A549 (cell line): ENCODE results near the gene CRMP1. TPM values are rescaled to one million over a fixed set of nuclear protein-coding genes. Genes with fewer than 3 reads are reported as not detected.

ENCODE experiments used
- ATAC-seq, 2 experiments: fragments of 200-7000 bp in 1 of 2; fragments of >200 bp in 1 of 2; cut with Nextera tagmentation in 1 of 2; cut with Tn5 transposase in 1 of 2; 3 replicates each; pipeline versions ENCODE4 v1.8.0 to v1.9.1; 2018 to 2020; ENCODE audit warnings: mild to moderate bottlenecking in 1 of 2, moderate library complexity in 1 of 2
- CTCF ChIA-PET: fragments of 300-600 bp; sonication (Branson Sonifier 250); formaldehyde crosslinking; extraction: SDS; loops from one replicate; lab custom pipeline; 2021; ENCODE audit warnings: antibody characterized with exemption, inconsistent platforms; lab: Yijun Ruan, JAX
- POLR2A ChIA-PET: fragments of 350-600 bp; formaldehyde crosslinking; extraction: SDS; loops from one replicate; lab custom pipeline; 2021; ENCODE audit warnings: antibody characterized with exemption, inconsistent platforms; lab: Yijun Ruan, JAX
- DNase-seq, 2 experiments: peaks; one replicate each; pipeline versions ENCODE4 v3.0.0 to v3.0.0-alpha.2; 2011 to 2016; ENCODE audit warnings: low read depth in 1 of 2, low spot score in 1 of 2
- FAIRE-seq: peaks from 2 replicates; lab custom pipeline; 2011; peaks lifted over from hg19 to GRCh38; lab: Jason Lieb, UNC
- H3K27ac ChIP-seq, 2 experiments: fragments of >200 bp; sonication (Bioruptor Twin); formaldehyde crosslinking; 3 replicates each; pipeline ENCODE4 v1.5.1; 2016 to 2017
- H3K4me1 ChIP-seq: fragments of >200 bp; sonication (Bioruptor Twin); formaldehyde crosslinking; 3 replicates; pipeline ENCODE4 v1.6.1; 2016
- H3K4me2 ChIP-seq: fragments of >200 bp; sonication (Bioruptor Twin); formaldehyde crosslinking; 3 replicates; pipeline ENCODE4 v1.6.1; 2016
- H3K4me3 ChIP-seq: fragments of >200 bp; sonication (Bioruptor Twin); formaldehyde crosslinking; 3 replicates; pipeline ENCODE4 v1.5.1; 2016
- H3K9me3 ChIP-seq: fragments of >200 bp; sonication (Bioruptor Twin); formaldehyde crosslinking; 3 replicates; pipeline ENCODE4 v1.6.1; 2016
- BHLHE40 ChIP-seq: IDR thresholded peaks from 2 replicates; pipeline ENCODE4 v1.6.1; 2012; ENCODE audit warnings: low read depth, low read length, inconsistent platforms
- CBX2 ChIP-seq: fragments of 200-600 bp; sonication (generic); IDR thresholded peaks from 2 replicates; pipeline ENCODE4 v1.6.1; 2016; ENCODE audit warnings: low read depth, mild to moderate bottlenecking, borderline replicate concordance
- ELK1 ChIP-seq: fragments of 150-350 bp; IDR thresholded peaks from 2 replicates; pipeline ENCODE4 v1.6.1; 2014; ENCODE audit warnings: low read depth, mild to moderate bottlenecking, low read length
- EP300 ChIP-seq, 2 experiments: fragments of >200 bp; sonication (Bioruptor Twin); formaldehyde crosslinking; IDR thresholded peaks; 2 replicates in 1 of 2; 3 replicates in 1 of 2; pipeline ENCODE4 v1.6.1; 2016 to 2017
- FOSL2 ChIP-seq, 2 experiments: fragments of 450-650 bp in 1 of 2; fragments of >200 bp in 1 of 2; sonication (Bioruptor Twin) in 1 of 2; formaldehyde crosslinking; IDR thresholded peaks; 2 replicates each; pipeline versions ENCODE4 v1.5.0 to v1.6.1; 2016 to 2020; ENCODE audit warnings: mild to moderate bottlenecking in 1 of 2, moderate library complexity in 1 of 2
- HDAC2 ChIP-seq: fragments of 200-600 bp; sonication (generic); IDR thresholded peaks from 2 replicates; pipeline ENCODE4 v1.6.1; 2016
- HOXB5 ChIP-seq: fragments of 250-450 bp; sonication (Bioruptor Pico); IDR thresholded peaks from 2 replicates; pipeline ENCODE4 v1.5.0; 2020; ENCODE audit warnings: mild to moderate bottlenecking, moderate library complexity
- JUN ChIP-seq, 2 experiments: fragments of >200 bp; sonication (Bioruptor Twin); formaldehyde crosslinking; IDR thresholded peaks; 2 replicates in 1 of 2; 3 replicates in 1 of 2; pipeline ENCODE4 v1.6.1; 2016 to 2017
- KDM1A ChIP-seq: fragments of 200-600 bp; sonication (generic); IDR thresholded peaks from 2 replicates; pipeline ENCODE4 v1.6.1; 2016; ENCODE audit warnings: low read depth, mild to moderate bottlenecking
- KDM5A ChIP-seq: fragments of 200-600 bp; sonication (generic); IDR thresholded peaks from 2 replicates; pipeline ENCODE4 v1.6.1; 2016; ENCODE audit warnings: antibody characterized with exemption, mild to moderate bottlenecking
- MAX ChIP-seq: IDR thresholded peaks from 2 replicates; pipeline ENCODE4 v1.6.1; 2012
- NFE2L2 ChIP-seq: fragments of 150-350 bp; conservative IDR thresholded peaks from 2 replicates; pipeline ENCODE4 v1.6.1; 2014; ENCODE audit warnings: low read length
- POLR2A ChIP-seq: IDR thresholded peaks from 2 replicates; pipeline ENCODE4 v1.6.1; 2012; ENCODE audit warnings: mild to moderate bottlenecking, low read length
- ZC3H11A ChIP-seq: fragments of 450-650 bp; IDR thresholded peaks from 2 replicates; pipeline ENCODE4 v1.6.1; 2014; ENCODE audit warnings: antibody characterized with exemption, mild to moderate bottlenecking
- WGBS: methylation state at CpG from one replicate; pipeline ENCODE4 v1.1.6; 2017; ENCODE audit errors: missing lambda C conversion rate; 5-methylcytosine and 5-hydroxymethylcytosine counted together
- polyA plus RNA-seq, 4 experiments: library from polyadenylated mRNA; depleted of rRNA in 3 of 4; stranded (reverse); fragments of >200 nt; fragmentation: RNase III in 1 of 4; extraction: RNeasy Plus Mini Kit Qiagen cat#74134 plus additional on column Dnase treatment in 1 of 4; gene quantifications; 2 replicates in 3 of 4; 3 replicates in 1 of 4; pipeline ENCODE4 v1.2.3, GENCODE V29; 2011 to 2017
- TF ChIP-seq, protein P1 (sequence below): fragments of 250-450 bp; sonication (Bioruptor Pico); IDR thresholded peaks from 2 replicates; pipeline ENCODE4 v1.5.0; 2020; ENCODE audit warnings: low read depth, mild to moderate bottlenecking, moderate library complexity
- TF ChIP-seq, protein P2 (sequence below): fragments of >200 bp; sonication (Bioruptor Twin); formaldehyde crosslinking; IDR thresholded peaks from 3 replicates; pipeline ENCODE4 v1.5.1; 2016

Gene CRMP1
- polyA plus RNA-seq, 2 of the 4 experiments (the other 2 are of a cell fraction): 0.74 to 0.80 TPM

DNA sequence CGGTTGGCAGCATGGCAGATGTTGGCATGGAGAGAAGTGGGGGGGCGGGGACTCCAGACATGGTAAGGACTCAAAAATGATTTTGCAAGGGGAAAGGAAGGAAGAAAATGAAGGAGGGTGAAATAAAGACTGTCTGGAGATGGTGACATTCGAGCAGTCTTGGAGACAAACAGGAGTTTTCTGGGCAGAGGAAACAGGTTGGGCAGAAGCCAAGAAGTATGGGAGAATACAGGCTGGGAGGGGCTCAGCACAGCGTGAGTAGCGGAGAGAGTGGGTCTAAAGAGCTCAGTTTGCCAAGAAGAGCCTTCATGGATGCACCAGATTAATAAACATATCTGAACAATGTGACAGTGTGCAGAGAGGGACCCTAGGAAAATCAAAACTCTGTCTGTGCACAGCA lies 13.3 kb upstream of the CRMP1 start:
- POLR2A ChIA-PET: no interaction called here
- ATAC-seq: no peak

DNA sequence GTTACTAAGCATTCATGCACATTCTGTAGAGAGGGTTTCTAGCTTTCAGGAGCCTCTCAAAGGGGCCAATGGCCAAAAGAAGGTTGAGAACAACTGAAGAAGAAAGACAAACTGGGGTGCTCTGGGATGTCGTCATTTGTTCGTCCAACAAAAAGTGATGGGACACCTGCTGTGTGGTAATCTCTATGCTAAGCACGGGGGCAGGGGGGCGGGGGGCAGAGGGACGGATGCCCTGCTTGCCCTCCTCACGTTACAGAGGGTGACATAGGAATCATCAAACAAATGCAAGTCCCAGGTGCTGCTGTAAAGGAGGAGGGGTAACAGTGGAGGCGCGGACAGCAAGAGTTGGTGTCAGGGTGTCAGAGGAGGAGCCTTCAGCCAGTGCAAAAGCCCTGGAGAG lies 12.8 kb upstream of the CRMP1 start:
- no peaks in the 10 kb centered on the region for H3K4me1 ChIP-seq
- TF ChIP-seq HOXB5 (CRISPR knock-in tag): no peak
- no peak for TF ChIP-seq BHLHE40
- no peak for TF ChIP-seq JUN (IDR thresholded peaks at IDR 0.05)
- TF ChIP-seq KDM5A: no peak
- no peak for TF ChIP-seq MAX
- TF ChIP-seq KDM1A: no peak
- H3K4me3 ChIP-seq: no peak overlapping the region
- DNase-seq (no peak), ATAC-seq (no peak), FAIRE-seq (no peak)
- no peak overlapping the region for H3K27ac ChIP-seq
- no peaks in the 10 kb centered on the region; the same call in 2 of the 3 replicates for H3K9me3 ChIP-seq
- CTCF ChIA-PET: no interaction called here
- 21% methylated on average over 7 of the region's 8 CpGs for WGBS
- POLR2A ChIA-PET: no interaction called here
- H3K4me2 ChIP-seq: no peak overlapping the region

More for the DNA sequence above, 13.3 kb upstream of the CRMP1 start:
- Histone ChIP-seq H3K27ac (no peak overlapping the region), H3K9me3 (no peaks in the 10 kb centered on the region; the same call in 2 of the 3 replicates), H3K4me2 (no peak overlapping the region), H3K4me1 (no peaks in the 10 kb centered on the region), H3K4me3 (no peak overlapping the region)
- FAIRE-seq (no peak), DNase-seq (no peak)
- CTCF ChIA-PET: no interaction called here
- WGBS: 3% methylated on average over 5 of the region's 5 CpGs
- TF ChIP-seq, protein P1, sequence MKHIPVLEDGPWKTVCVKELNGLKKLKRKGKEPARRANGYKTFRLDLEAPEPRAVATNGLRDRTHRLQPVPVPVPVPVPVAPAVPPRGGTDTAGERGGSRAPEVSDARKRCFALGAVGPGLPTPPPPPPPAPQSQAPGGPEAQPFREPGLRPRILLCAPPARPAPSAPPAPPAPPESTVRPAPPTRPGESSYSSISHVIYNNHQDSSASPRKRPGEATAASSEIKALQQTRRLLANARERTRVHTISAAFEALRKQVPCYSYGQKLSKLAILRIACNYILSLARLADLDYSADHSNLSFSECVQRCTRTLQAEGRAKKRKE (CRISPR knock-in tag): no peak
- no peak for TF ChIP-seq CBX2
- TF ChIP-seq, protein P2, sequence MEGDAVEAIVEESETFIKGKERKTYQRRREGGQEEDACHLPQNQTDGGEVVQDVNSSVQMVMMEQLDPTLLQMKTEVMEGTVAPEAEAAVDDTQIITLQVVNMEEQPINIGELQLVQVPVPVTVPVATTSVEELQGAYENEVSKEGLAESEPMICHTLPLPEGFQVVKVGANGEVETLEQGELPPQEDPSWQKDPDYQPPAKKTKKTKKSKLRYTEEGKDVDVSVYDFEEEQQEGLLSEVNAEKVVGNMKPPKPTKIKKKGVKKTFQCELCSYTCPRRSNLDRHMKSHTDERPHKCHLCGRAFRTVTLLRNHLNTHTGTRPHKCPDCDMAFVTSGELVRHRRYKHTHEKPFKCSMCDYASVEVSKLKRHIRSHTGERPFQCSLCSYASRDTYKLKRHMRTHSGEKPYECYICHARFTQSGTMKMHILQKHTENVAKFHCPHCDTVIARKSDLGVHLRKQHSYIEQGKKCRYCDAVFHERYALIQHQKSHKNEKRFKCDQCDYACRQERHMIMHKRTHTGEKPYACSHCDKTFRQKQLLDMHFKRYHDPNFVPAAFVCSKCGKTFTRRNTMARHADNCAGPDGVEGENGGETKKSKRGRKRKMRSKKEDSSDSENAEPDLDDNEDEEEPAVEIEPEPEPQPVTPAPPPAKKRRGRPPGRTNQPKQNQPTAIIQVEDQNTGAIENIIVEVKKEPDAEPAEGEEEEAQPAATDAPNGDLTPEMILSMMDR: no peak

GRCh38 chr4:5900844-5901243 lies 8.0 kb upstream of the CRMP1 start:
- ATAC-seq: no peak
- 30% methylated on average over 5 of the region's 5 CpGs for WGBS
- ChIA-PET POLR2A (no interaction called here), CTCF (no interaction called here)
- Histone ChIP-seq H3K4me3 (no peak overlapping the region), H3K9me3 (no peaks in the 10 kb centered on the region; the same call in 1 of the 3 replicates), H3K4me1 (no peaks in the 10 kb centered on the region), H3K4me2 (no peak overlapping the region), H3K27ac (no peak overlapping the region)
- TF ChIP-seq FOSL2 (IDR thresholded peaks at IDR 0.05): no peak
- no peak for TF ChIP-seq FOSL2 (CRISPR knock-in tag; IDR thresholded peaks at IDR 0.05)
- TF ChIP-seq NFE2L2: no peak
- TF ChIP-seq HOXB5 (CRISPR knock-in tag): no peak
- TF ChIP-seq ZC3H11A: no peak
- TF ChIP-seq MAX: no peak
- TF ChIP-seq POLR2A: no peak
- no peak for TF ChIP-seq BHLHE40
- no peak for DNase-seq
- no peak for FAIRE-seq

DNA sequence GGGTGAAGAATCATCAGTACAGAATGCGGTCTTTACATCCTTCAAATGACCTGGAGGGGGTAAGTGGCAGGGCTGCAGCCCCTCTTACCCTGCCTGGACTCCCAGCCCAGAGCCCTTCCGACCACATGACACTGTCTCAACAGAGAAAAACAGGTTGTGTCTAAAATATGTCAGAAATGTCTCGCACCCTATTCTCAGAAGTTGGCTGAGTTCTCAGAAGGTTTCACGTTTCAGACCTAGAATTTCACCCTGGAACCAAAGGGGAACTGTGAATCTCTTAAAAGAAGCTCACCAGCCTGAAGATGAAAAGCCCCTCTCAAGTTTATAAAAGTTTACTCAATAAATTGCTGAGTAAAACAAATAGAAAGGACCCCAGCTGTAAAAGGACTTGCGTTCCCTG lies 7.0 kb upstream of the CRMP1 start:
- no peak overlapping the region for H3K27ac ChIP-seq
- H3K4me2 ChIP-seq: no peak overlapping the region
- no peak for DNase-seq
- 0% methylated on average over 5 of the region's 5 CpGs for WGBS
- no peak for ATAC-seq
- CTCF ChIA-PET: interaction anchor here (0.8 kb wide), 1 partner anchor 76 kb away, joined by 3 read pairs; no protein-coding TSS in a partner anchor
- H3K4me3 ChIP-seq: no peak overlapping the region
- TF ChIP-seq ELK1 (no peak), JUN (IDR thresholded peaks at IDR 0.05) (no peak), EP300 (IDR thresholded peaks at IDR 0.05) (no peak), HDAC2 (no peak)
- no peaks in the 10 kb centered on the region; the same call in 1 of the 3 replicates for H3K9me3 ChIP-seq
- FAIRE-seq: no peak
- POLR2A ChIA-PET: no interaction called here
- H3K4me1 ChIP-seq: no peaks in the 10 kb centered on the region
